HepG2 (cell line): ENCODE results near the gene SS18L1. TPM values are rescaled to one million over a fixed set of nuclear protein-coding genes. Genes with fewer than 3 reads are reported as not detected.
A peak's percentile ranks its signal among the peaks of the same experiment; 100 is the strongest.

Source experiments
- BHLHE40 ChIP-seq: IDR thresholded peaks from 2 replicates; pipeline ENCODE4 v1.6.1; 2011; ENCODE audit warnings: low read length, improper control_type of control experiment
- JARID2 ChIP-seq: sonication (generic); formaldehyde crosslinking; IDR thresholded peaks from 2 replicates; pipeline ENCODE4 v1.8.1; 2023; ENCODE audit warnings: missing genetic modification reagents, inconsistent platforms; ENCODE audit not compliant: insufficient replicate concordance
- JUNB ChIP-seq: sonication (generic); formaldehyde crosslinking; IDR thresholded peaks from 2 replicates; pipeline ENCODE4 v1.8.0; 2022; ENCODE audit warnings: missing genetic modification reagents, mild to moderate bottlenecking, borderline replicate concordance
- MTF1 ChIP-seq: sonication (generic); formaldehyde crosslinking; IDR thresholded peaks from 2 replicates; pipeline ENCODE4 v1.5.0; 2020; ENCODE audit warnings: missing genetic modification reagents
- MXI1 ChIP-seq: IDR thresholded peaks from 3 replicates; pipeline ENCODE4 v1.6.1; 2012; ENCODE audit warnings: low read depth, low read length, inconsistent platforms, borderline replicate concordance
- ZNF205 ChIP-seq: IDR thresholded peaks from 2 replicates; pipeline ENCODE4 v1.6.1; 2018; ENCODE audit warnings: missing biosample characterization, missing genetic modification reagents
- ZNF329 ChIP-seq: sonication (generic); formaldehyde crosslinking; IDR thresholded peaks from 2 replicates; pipeline ENCODE4 v1.9.0; 2021; ENCODE audit warnings: low read depth, mild to moderate bottlenecking, missing genetic modification reagents
- ZNF33B ChIP-seq: sonication (generic); formaldehyde crosslinking; IDR thresholded peaks from 2 replicates; pipeline ENCODE4 v1.5.1; 2020; ENCODE audit warnings: mild to moderate bottlenecking, missing genetic modification reagents
- ZNF484 ChIP-seq: sonication (generic); formaldehyde crosslinking; IDR thresholded peaks from 2 replicates; pipeline ENCODE4 v1.5.1; 2020; ENCODE audit warnings: mild to moderate bottlenecking, low read depth, missing genetic modification reagents, borderline replicate concordance
- ZNF496 ChIP-seq: sonication (generic); formaldehyde crosslinking; IDR thresholded peaks from 2 replicates; pipeline ENCODE4 v1.8.1; 2023; ENCODE audit warnings: mild to moderate bottlenecking, moderate library complexity, missing genetic modification reagents; ENCODE audit not compliant: insufficient replicate concordance
- polyA plus RNA-seq, 8 experiments: library from polyadenylated mRNA; depleted of rRNA in 3 of 8; stranded (reverse) in 7 of 8; unstranded in 1 of 8; fragments of >200 nt; fragmentation: Illumina TruSeq in 4 of 8; extraction: Trizol in 4 of 8; gene quantifications; 2 replicates each; pipeline versions ENCODE4 v1.2.1 to v1.2.3, GENCODE V29; 2011 to 2016; ENCODE audit warnings: low read depth in 4 of 8, missing spikeins in 1 of 8, mixed read lengths in 1 of 8; ENCODE audit not compliant: insufficient read depth in 1 of 8
- total RNA-seq, 5 experiments: library from RNA; depleted of rRNA; stranded (reverse); fragments of >200 nt; fragmentation: Illumina TruSeq; extraction: Trizol; gene quantifications; 2 replicates each; pipeline ENCODE4 v1.2.3, GENCODE V29; 2016; ENCODE audit warnings: low read depth in 1 of 5
- TF ChIP-seq, protein P1 (sequence below): IDR thresholded peaks from 2 replicates; pipeline ENCODE4 v1.6.1; 2016; ENCODE audit warnings: low read depth, missing genetic modification reagents, missing compliant biosample characterization
- TF ChIP-seq, protein P2 (sequence below): sonication (generic); formaldehyde crosslinking; IDR thresholded peaks from 2 replicates; pipeline ENCODE4 v1.9.0; 2022; ENCODE audit warnings: missing genetic modification reagents, mild to moderate bottlenecking, borderline replicate concordance
- TF ChIP-seq, protein P3 (sequence below): sonication (generic); formaldehyde crosslinking; IDR thresholded peaks from 2 replicates; pipeline ENCODE4 v1.4.0; 2020; ENCODE audit warnings: missing genetic modification reagents
- TF ChIP-seq, protein P4 (sequence below): sonication (generic); formaldehyde crosslinking; IDR thresholded peaks from 2 replicates; pipeline ENCODE4 v1.4.0; 2020; ENCODE audit warnings: missing genetic modification reagents

SS18L1 gene
- total and polyA plus RNA-seq, 2 of the 13 experiments (the other 11 are each of a cell fraction or from before 2014, with no cell fraction given), result 17.8 to 27.6 TPM

DNA sequence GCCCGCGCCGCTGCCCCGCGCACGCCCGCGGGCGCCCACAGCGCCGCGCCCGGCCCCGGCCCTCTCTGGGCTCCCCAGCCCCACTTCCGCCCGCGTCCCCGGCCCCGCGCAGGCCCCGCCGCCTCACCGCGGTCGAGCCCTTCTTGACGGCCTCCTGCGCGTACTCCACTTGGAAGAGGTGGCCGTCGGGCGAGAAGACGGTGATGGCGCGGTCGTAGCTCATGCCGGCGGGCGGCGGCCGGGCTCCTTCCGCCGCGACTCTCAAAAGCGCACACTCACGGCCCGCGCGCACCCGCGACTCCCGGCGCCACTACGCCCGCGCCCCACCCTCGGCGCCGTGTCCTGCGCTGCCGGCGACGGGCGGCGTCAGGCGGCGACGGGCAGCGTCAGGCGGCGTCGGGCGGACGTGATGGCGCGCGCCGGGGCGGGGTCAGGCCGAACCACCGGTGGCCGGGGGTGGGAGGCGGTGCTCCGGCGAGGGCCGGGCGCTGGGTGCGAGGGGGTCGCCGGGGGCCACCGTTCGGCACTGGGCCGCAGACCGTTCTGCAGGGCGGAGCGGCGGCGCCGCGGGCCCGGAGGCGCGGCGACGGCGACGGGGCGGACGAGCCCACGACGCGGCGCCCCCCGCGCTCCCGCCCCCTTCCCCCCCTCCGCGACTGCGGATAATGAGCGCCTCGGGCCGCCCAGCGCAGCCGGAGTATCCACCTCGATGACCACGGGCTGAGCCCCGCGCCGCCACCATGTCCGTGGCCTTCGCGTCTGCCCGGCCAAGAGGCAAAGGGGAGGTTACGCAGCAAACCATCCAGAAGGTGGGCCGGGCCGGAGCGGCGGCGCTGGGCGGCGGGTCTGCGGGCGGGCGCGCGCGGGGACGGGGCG, at the start of gene SS18L1, which contains the start of gene PSMA7 (continued):
- TF ChIP-seq JUNB (no peak), BHLHE40 (peak; percentile 83), MTF1 (CRISPR knock-in tag) (no peak), ZNF33B (peak; percentile 24), ZNF329 (CRISPR knock-in tag) (no peak; the same call in 1 of the 2 replicates), ZNF496 (CRISPR knock-in tag) (no peak), JARID2 (CRISPR knock-in tag) (peak; percentile 85), ZNF484 (CRISPR knock-in tag) (no peak), MXI1 (peak; percentile 91), ZNF205 (CRISPR knock-in tag) (peak; percentile 50; the same call in 1 of the 2 replicates)
- TF ChIP-seq, protein P1, sequence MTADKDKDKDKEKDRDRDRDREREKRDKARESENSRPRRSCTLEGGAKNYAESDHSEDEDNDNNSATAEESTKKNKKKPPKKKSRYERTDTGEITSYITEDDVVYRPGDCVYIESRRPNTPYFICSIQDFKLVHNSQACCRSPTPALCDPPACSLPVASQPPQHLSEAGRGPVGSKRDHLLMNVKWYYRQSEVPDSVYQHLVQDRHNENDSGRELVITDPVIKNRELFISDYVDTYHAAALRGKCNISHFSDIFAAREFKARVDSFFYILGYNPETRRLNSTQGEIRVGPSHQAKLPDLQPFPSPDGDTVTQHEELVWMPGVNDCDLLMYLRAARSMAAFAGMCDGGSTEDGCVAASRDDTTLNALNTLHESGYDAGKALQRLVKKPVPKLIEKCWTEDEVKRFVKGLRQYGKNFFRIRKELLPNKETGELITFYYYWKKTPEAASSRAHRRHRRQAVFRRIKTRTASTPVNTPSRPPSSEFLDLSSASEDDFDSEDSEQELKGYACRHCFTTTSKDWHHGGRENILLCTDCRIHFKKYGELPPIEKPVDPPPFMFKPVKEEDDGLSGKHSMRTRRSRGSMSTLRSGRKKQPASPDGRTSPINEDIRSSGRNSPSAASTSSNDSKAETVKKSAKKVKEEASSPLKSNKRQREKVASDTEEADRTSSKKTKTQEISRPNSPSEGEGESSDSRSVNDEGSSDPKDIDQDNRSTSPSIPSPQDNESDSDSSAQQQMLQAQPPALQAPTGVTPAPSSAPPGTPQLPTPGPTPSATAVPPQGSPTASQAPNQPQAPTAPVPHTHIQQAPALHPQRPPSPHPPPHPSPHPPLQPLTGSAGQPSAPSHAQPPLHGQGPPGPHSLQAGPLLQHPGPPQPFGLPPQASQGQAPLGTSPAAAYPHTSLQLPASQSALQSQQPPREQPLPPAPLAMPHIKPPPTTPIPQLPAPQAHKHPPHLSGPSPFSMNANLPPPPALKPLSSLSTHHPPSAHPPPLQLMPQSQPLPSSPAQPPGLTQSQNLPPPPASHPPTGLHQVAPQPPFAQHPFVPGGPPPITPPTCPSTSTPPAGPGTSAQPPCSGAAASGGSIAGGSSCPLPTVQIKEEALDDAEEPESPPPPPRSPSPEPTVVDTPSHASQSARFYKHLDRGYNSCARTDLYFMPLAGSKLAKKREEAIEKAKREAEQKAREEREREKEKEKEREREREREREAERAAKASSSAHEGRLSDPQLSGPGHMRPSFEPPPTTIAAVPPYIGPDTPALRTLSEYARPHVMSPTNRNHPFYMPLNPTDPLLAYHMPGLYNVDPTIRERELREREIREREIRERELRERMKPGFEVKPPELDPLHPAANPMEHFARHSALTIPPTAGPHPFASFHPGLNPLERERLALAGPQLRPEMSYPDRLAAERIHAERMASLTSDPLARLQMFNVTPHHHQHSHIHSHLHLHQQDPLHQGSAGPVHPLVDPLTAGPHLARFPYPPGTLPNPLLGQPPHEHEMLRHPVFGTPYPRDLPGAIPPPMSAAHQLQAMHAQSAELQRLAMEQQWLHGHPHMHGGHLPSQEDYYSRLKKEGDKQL (CRISPR knock-in tag), result no peak
- TF ChIP-seq, protein P2, sequence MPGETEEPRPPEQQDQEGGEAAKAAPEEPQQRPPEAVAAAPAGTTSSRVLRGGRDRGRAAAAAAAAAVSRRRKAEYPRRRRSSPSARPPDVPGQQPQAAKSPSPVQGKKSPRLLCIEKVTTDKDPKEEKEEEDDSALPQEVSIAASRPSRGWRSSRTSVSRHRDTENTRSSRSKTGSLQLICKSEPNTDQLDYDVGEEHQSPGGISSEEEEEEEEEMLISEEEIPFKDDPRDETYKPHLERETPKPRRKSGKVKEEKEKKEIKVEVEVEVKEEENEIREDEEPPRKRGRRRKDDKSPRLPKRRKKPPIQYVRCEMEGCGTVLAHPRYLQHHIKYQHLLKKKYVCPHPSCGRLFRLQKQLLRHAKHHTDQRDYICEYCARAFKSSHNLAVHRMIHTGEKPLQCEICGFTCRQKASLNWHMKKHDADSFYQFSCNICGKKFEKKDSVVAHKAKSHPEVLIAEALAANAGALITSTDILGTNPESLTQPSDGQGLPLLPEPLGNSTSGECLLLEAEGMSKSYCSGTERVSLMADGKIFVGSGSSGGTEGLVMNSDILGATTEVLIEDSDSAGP (CRISPR knock-in tag), result peak; percentile 76; the same call in 1 of the 2 replicates
- TF ChIP-seq, protein P3, sequence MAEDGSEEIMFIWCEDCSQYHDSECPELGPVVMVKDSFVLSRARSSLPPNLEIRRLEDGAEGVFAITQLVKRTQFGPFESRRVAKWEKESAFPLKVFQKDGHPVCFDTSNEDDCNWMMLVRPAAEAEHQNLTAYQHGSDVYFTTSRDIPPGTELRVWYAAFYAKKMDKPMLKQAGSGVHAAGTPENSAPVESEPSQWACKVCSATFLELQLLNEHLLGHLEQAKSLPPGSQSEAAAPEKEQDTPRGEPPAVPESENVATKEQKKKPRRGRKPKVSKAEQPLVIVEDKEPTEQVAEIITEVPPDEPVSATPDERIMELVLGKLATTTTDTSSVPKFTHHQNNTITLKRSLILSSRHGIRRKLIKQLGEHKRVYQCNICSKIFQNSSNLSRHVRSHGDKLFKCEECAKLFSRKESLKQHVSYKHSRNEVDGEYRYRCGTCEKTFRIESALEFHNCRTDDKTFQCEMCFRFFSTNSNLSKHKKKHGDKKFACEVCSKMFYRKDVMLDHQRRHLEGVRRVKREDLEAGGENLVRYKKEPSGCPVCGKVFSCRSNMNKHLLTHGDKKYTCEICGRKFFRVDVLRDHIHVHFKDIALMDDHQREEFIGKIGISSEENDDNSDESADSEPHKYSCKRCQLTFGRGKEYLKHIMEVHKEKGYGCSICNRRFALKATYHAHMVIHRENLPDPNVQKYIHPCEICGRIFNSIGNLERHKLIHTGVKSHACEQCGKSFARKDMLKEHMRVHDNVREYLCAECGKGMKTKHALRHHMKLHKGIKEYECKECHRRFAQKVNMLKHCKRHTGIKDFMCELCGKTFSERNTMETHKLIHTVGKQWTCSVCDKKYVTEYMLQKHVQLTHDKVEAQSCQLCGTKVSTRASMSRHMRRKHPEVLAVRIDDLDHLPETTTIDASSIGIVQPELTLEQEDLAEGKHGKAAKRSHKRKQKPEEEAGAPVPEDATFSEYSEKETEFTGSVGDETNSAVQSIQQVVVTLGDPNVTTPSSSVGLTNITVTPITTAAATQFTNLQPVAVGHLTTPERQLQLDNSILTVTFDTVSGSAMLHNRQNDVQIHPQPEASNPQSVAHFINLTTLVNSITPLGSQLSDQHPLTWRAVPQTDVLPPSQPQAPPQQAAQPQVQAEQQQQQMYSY, result no peak
- TF ChIP-seq, protein P4, sequence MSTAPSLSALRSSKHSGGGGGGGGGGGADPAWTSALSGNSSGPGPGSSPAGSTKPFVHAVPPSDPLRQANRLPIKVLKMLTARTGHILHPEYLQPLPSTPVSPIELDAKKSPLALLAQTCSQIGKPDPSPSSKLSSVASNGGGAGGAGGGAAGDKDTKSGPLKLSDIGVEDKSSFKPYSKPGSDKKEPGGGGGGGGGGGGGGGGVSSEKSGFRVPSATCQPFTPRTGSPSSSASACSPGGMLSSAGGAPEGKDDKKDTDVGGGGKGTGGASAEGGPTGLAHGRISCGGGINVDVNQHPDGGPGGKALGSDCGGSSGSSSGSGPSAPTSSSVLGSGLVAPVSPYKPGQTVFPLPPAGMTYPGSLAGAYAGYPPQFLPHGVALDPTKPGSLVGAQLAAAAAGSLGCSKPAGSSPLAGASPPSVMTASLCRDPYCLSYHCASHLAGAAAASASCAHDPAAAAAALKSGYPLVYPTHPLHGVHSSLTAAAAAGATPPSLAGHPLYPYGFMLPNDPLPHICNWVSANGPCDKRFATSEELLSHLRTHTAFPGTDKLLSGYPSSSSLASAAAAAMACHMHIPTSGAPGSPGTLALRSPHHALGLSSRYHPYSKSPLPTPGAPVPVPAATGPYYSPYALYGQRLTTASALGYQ (CRISPR knock-in tag), result no peak; the same call in 1 of the 2 replicates
